Omental fat pad (tissue), 4 donors: ENCODE results near the gene OR7D4. TPM values are rescaled to one million over a fixed set of nuclear protein-coding genes. Genes with fewer than 3 reads are reported as not detected.

ENCODE experiments used
- ATAC-seq: fragments of 150-250 bp; one replicate; pipeline ENCODE4 v1.9.1; 2016; ENCODE audit warnings: mild to moderate bottlenecking, moderate library complexity; ENCODE audit not compliant: low FRiP score
- DNase-seq: peaks from one replicate; pipeline ENCODE4 v3.0.0-alpha.2; 2019; ENCODE audit warnings: low spot score
- CTCF ChIP-seq, 3 donors: fragments of 450-650 bp; IDR thresholded peaks; one replicate each; pipeline ENCODE4 v1.5.1; 2016 to 2017; ENCODE audit warnings: antibody characterized with exemption in 3 of 3, mild to moderate bottlenecking in 3 of 3, moderate library complexity in 2 of 3
- total RNA-seq, 4 donors: library from RNA; depleted of rRNA; stranded (reverse); fragments of >200 nt; gene quantifications; one replicate each; pipeline ENCODE4 v1.1.0, GENCODE V29; 2016

OR7D4 gene
- total RNA-seq, 4 donors from 2014 or later = not detected

DNA sequence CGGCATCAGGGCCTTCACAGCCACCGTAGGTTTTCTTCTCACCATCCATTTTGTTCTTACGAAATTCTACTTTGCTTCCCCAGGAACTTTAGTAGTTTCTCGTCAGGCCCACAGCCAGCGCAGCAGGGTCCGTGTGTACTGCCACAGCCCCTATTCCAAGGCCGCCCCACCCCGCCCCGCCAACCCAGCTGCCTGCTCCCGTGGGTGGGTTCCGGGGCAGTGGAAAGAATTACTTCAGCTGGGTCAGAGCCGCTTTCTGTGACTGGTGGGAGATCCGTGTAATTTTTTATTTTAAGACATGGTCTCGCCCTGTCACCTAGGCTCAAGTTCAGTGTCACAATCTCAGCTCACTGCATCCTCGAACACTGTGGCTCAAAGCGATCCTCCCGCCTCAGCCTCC lies 36.4 kb downstream of the OR7D4 start:
- ATAC-seq = no peak
- no peak for TF ChIP-seq CTCF (IDR thresholded peaks at IDR 0.05)
- no peak for DNase-seq

GRCh38 chr19:9178901-9179300 lies 40.5 kb downstream of the OR7D4 start, which contains the start of gene OR7D2:
TSS of gene OR7D2 (plus strand) at chr19:9178979. CDS start at chr19:9185782, 6,803 bp downstream.
- DNase-seq (no peak), ATAC-seq (no peak)
- TF ChIP-seq CTCF (IDR thresholded peaks at IDR 0.05) = no peak

GRCh38 chr19:9175326-9175725 lies 44.1 kb downstream of the OR7D4 start:
- no peak for ATAC-seq
- TF ChIP-seq CTCF (IDR thresholded peaks at IDR 0.05) = no peak
- DNase-seq = no peak

- no peak for DNase-seq
- TF ChIP-seq CTCF (IDR thresholded peaks at IDR 0.05) = no peak
- peak; percentile 44 for ATAC-seq
Measured at GRCh38 chr19:9171393-9171991, 47.9 kb downstream of the OR7D4 start.

GRCh38 chr19:9166846-9167245 lies 52.5 kb downstream of the OR7D4 start:
- TF ChIP-seq CTCF (IDR thresholded peaks at IDR 0.05) = no peak
- ATAC-seq (no peak), DNase-seq (no peak)

GRCh38 chr19:9165261-9165660 lies 54.1 kb downstream of the OR7D4 start:
- TF ChIP-seq CTCF (IDR thresholded peaks at IDR 0.05) = no peak
- DNase-seq (no peak), ATAC-seq (no peak)

- DNase-seq (no peak), ATAC-seq (no peak)
- TF ChIP-seq CTCF (IDR thresholded peaks at IDR 0.05) = no peak
Measured at GRCh38 chr19:9161427-9161826, 58.0 kb downstream of the OR7D4 start.
